ENCODE results near the gene PIGK. TPM values are rescaled to one million over a fixed set of nuclear protein-coding genes. Genes with fewer than 3 reads are reported as not detected.

PIGK gene
- total RNA-seq, 1 donor from 2014 or later = 21.9 TPM

- Mint-ChIP-seq H3K4me1 (ENCODE audit: unreplicated experiment) (no peaks in the 10 kb centered on the region), H3K9me3 (no peaks in the 10 kb centered on the region), H3K27me3 (no peaks in the 10 kb centered on the region), H3K36me3 (peaks cover 2% of the 10 kb centered on the region), H3K4me3 (no peak overlapping the region), H3K27ac (no peak overlapping the region)
- no peak for DNase-seq (ENCODE audit: extremely low spot score, unreplicated experiment)
- no peak for TF ChIP-seq CTCF (conservative IDR thresholded peaks at IDR 0.05)
Measured at GRCh38 chr1:77146270-77146669, 73.0 kb downstream of the PIGK start.

DNA sequence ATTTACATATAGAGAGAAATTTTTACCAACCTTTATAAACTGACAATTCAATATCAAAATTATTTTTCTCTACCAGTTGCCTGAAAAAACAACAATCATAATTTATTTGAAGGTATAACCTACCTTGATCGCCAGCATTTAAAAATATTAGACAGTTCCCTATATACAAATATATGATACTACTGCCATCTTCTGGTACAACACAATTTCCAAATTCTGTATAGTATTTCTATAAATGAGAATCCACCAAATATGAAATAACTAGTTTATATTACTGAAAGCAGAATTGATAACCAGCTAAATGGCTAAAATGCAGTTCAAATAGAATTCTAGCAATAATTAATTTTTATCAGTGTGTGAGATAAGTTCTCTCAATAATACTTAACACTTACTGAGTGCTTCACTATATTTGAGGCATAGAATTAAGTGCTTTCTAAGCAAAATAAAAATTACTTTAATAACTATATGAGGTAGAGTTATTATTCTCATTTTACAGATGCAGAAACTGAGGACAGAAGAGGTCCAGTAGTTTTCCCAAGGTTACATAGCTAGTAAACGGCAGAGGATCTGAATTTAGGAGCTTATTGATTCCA is 75.6 kb downstream of the PIGK start:
- H3K4me1 Mint-ChIP-seq (ENCODE audit: unreplicated experiment) = no peaks in the 10 kb centered on the region
- no peak for DNase-seq (ENCODE audit: extremely low spot score, unreplicated experiment)
- H3K36me3 Mint-ChIP-seq = no peaks in the 10 kb centered on the region
- no peak overlapping the region for H3K27ac Mint-ChIP-seq
- no peaks in the 10 kb centered on the region for H3K27me3 Mint-ChIP-seq
- no peaks in the 10 kb centered on the region for H3K9me3 Mint-ChIP-seq
- peak; percentile 78 for TF ChIP-seq CTCF (conservative IDR thresholded peaks at IDR 0.05)
- no peak overlapping the region for H3K4me3 Mint-ChIP-seq

DNA sequence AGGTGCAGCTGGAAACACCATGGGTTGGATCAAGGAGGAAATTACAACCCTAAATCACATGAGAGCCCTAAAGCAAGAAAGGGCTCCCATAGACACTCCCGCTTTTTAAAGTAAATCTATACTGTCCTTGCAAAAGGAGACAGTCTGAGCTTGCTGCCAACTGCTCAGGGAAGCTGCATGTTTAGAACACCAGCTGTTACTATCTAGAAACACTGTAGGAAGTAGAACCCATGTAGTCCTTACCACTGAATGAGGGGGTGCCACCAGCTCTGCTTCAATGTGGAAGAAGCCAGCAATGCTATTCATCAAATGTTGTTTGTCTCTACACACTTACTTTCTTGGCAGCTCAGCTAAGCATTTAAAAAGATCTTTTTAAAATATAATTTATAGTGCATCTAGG is 79.8 kb downstream of the PIGK start:
- no peak for TF ChIP-seq CTCF (conservative IDR thresholded peaks at IDR 0.05)
- DNase-seq (ENCODE audit: extremely low spot score, unreplicated experiment) = no peak
- no peak overlapping the region for H3K4me3 Mint-ChIP-seq
- H3K9me3 Mint-ChIP-seq = no peaks in the 10 kb centered on the region
- H3K27me3 Mint-ChIP-seq = no peaks in the 10 kb centered on the region
- no peaks in the 10 kb centered on the region for H3K4me1 Mint-ChIP-seq (ENCODE audit: unreplicated experiment)
- H3K36me3 Mint-ChIP-seq = no peaks in the 10 kb centered on the region
- no peak overlapping the region for H3K27ac Mint-ChIP-seq

DNA sequence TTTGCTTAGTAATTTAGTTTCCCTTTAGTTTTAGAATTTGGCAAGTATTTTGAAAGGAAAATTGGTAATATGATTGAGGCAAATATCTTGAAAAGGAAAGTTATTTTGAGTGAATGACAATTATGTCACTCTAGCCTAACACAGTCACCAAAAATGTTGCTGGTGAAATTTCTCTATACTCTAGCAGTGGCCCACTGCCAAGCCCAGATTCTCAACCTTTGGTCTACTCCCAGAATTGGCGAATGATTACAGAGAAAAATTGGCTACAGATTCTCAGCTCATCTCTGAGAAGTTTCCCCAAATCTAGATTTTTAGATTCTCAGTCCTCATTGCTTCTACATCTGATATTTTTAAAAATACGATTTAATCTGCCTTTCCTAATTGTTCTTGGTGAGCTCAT is 84.9 kb downstream of the PIGK start:
- H3K9me3 Mint-ChIP-seq = no peaks in the 10 kb centered on the region
- H3K36me3 Mint-ChIP-seq = no peaks in the 10 kb centered on the region
- no peaks in the 10 kb centered on the region for H3K4me1 Mint-ChIP-seq (ENCODE audit: unreplicated experiment)
- H3K27ac Mint-ChIP-seq = no peak overlapping the region
- H3K4me3 Mint-ChIP-seq = no peak overlapping the region
- H3K27me3 Mint-ChIP-seq = no peaks in the 10 kb centered on the region
- no peak for DNase-seq (ENCODE audit: extremely low spot score, unreplicated experiment)
- TF ChIP-seq CTCF (conservative IDR thresholded peaks at IDR 0.05) = no peak

DNA sequence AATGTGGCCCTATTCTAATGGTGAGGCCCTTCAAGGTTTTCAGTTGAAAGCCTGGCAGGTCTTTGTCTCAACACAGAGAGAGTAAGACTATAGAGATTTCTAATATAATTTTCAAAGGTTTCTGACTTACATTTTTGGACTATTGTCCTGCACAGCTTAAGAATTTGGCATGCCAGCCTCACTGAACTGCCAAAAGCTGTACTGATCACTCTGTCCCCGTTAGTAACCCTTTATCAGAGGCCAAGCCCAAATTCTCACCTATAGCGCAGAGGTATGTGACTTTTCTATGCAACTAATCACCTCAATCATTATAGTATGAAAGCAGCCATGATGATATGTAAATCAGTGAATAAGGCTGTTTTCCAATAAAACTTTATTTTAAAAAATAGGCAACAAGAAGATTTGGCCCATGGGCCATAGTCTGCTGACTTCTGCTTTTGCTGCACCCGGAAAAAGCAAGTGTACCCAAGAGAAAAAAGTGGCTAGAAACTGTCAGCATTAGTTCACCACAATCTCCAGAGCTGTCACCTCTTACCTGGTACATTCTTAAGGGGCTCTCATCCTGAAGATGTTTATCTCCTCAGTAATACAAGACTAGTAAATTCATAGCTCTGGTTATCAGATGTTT is 85.4 kb downstream of the PIGK start:
- Mint-ChIP-seq H3K36me3 (no peaks in the 10 kb centered on the region), H3K4me3 (no peak overlapping the region), H3K9me3 (no peaks in the 10 kb centered on the region), H3K27ac (no peak overlapping the region), H3K4me1 (ENCODE audit: unreplicated experiment) (no peaks in the 10 kb centered on the region), H3K27me3 (no peaks in the 10 kb centered on the region)
- DNase-seq (ENCODE audit: extremely low spot score, unreplicated experiment) = no peak
- TF ChIP-seq CTCF (conservative IDR thresholded peaks at IDR 0.05) = no peak
